ENCODE data around the gene NR6A1. TPM values are rescaled to one million over a fixed set of nuclear protein-coding genes. Genes with fewer than 3 reads are reported as not detected.
A peak's percentile ranks its signal among the peaks of the same experiment; 100 is the strongest.

The NR6A1 gene
- polyA plus RNA-seq, 1 donor from 2014 or later, result 4.3 TPM

- H3K9me2 ChIP-seq (ENCODE audit: insufficient read depth, low read length), result no peaks in the 10 kb centered on the region
- H3K79me2 ChIP-seq (replicated peaks; ENCODE audit: insufficient read depth, low read length), result no peaks in the 10 kb centered on the region
- H3K4me2 ChIP-seq (ENCODE audit: low read length), result no peak overlapping the region
- TF ChIP-seq SMC3 (conservative IDR thresholded peaks at IDR 0.05; ENCODE audit: poor library complexity) (no peak), CTCF (IDR thresholded peaks at IDR 0.05; ENCODE audit: poor library complexity, severe bottlenecking) (peak; percentile 20)
- no peak overlapping the region for H3K9ac ChIP-seq (ENCODE audit: low read length)
- H3K9me3 ChIP-seq (ENCODE audit: low read length), result no peaks in the 10 kb centered on the region
- no peak overlapping the region for H3K27ac ChIP-seq (ENCODE audit: low read length)
- no peak overlapping the region for H3K4me3 ChIP-seq (ENCODE audit: low read length)
- no peaks in the 10 kb centered on the region for H3K36me3 ChIP-seq (ENCODE audit: insufficient read depth, low read length)
- H3K27me3 ChIP-seq (ENCODE audit: insufficient read depth, low read depth, low read length), result no peaks in the 10 kb centered on the region
- no peak overlapping the region for H2AFZ ChIP-seq (ENCODE audit: low read depth, low read length)
- no peaks in the 10 kb centered on the region for H3F3A ChIP-seq (ENCODE audit: insufficient read depth, low read length, poor library complexity, severe bottlenecking)
- no peaks in the 10 kb centered on the region for H4K20me1 ChIP-seq (ENCODE audit: insufficient read depth)
Observed at GRCh38 chr9:124480621-124480981, 290.5 kb downstream of the NR6A1 start.

DNA sequence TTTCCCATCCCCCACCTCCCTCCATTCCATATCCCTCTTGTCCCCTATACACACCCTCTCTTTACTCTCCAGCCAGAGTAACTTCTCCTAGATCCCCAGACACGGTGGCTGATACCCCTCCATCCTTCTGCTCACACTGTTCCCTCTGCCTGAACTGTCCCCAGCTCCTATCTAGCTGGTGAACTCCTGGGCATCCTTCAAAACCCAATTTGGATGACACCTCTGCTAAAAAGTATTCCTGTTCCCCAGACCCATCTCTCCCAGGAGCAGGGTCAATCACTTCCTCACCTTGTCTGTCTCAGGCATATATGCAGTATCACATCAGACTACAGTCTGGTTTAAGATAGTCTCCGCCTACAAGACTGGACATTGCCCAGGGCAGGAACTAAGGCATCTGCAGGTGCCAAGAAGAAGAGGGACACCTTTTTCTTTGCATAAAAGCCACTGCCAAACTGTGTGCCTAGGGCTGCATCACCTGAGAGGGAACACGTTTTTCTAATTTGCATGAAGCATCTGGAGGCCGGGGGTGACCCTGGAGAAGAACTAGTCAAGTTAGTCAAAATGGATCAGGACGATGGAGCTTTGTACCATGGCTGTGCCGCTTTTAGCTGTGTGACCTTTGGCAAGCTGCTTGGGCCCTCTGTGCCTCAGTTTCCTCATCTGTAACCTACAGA is 291.0 kb downstream of the NR6A1 start:
- H2AFZ ChIP-seq (ENCODE audit: low read depth, low read length), result no peak overlapping the region
- H3K9ac ChIP-seq (ENCODE audit: low read length), result no peak overlapping the region
- H3K4me2 ChIP-seq (ENCODE audit: low read length), result no peak overlapping the region
- no peak overlapping the region for H3K4me3 ChIP-seq (ENCODE audit: low read length)
- H3K79me2 ChIP-seq (replicated peaks; ENCODE audit: insufficient read depth, low read length), result no peaks in the 10 kb centered on the region
- no peaks in the 10 kb centered on the region for H3K9me2 ChIP-seq (ENCODE audit: insufficient read depth, low read length)
- H3K9me3 ChIP-seq (ENCODE audit: low read length), result no peaks in the 10 kb centered on the region
- TF ChIP-seq EP300 (conservative IDR thresholded peaks at IDR 0.05; ENCODE audit: poor library complexity, severe bottlenecking) (no peak), EZH2 (IDR thresholded peaks at IDR 0.05; ENCODE audit: borderline replicate concordance, insufficient read depth, low read length, poor library complexity, severe bottlenecking) (no peak), REST (IDR thresholded peaks at IDR 0.05; ENCODE audit: borderline replicate concordance) (no peak), MXI1 (conservative IDR thresholded peaks at IDR 0.05; ENCODE audit: poor library complexity, severe bottlenecking) (no peak), POLR2AphosphoS5 (IDR thresholded peaks at IDR 0.05) (no peak), TAF1 (IDR thresholded peaks at IDR 0.05; ENCODE audit: low read depth) (no peak), SMC3 (conservative IDR thresholded peaks at IDR 0.05; ENCODE audit: poor library complexity) (no peak)
- no peaks in the 10 kb centered on the region for H3F3A ChIP-seq (ENCODE audit: insufficient read depth, low read length, poor library complexity, severe bottlenecking)
- H4K20me1 ChIP-seq (ENCODE audit: insufficient read depth), result no peaks in the 10 kb centered on the region
- H3K27me3 ChIP-seq (ENCODE audit: insufficient read depth, low read depth, low read length), result no peaks in the 10 kb centered on the region
- no peak overlapping the region for H3K27ac ChIP-seq (ENCODE audit: low read length)
- H3K36me3 ChIP-seq (ENCODE audit: insufficient read depth, low read length), result no peaks in the 10 kb centered on the region

DNA sequence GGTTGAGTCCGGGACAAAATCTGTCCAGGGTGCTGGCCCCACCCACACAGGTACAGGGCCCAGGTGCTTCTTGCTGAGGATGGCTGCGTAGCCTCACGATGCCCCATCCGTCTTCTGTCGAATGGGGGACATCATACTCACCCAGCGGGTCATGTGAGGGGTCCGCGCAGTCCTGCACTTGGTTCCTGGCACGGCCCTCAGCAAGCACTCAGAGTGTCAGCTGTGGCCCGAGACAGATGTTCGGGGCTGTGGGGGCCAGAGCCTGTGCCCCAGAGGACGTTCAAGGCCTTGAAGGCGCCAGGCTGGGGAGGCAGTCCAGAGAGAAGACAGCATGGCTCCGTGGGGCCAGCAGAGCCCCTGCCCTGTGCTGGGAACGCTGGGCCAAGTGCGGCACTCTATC is 291.7 kb downstream of the NR6A1 start:
- H3K36me3 ChIP-seq (ENCODE audit: insufficient read depth, low read length), result no peaks in the 10 kb centered on the region
- no peaks in the 10 kb centered on the region for H4K20me1 ChIP-seq (ENCODE audit: insufficient read depth)
- H3K9ac ChIP-seq (ENCODE audit: low read length), result no peak overlapping the region
- no peaks in the 10 kb centered on the region for H3K9me2 ChIP-seq (ENCODE audit: insufficient read depth, low read length)
- TF ChIP-seq POLR2AphosphoS5 (IDR thresholded peaks at IDR 0.05) (no peak), TAF1 (IDR thresholded peaks at IDR 0.05; ENCODE audit: low read depth) (no peak), RAD21 (conservative IDR thresholded peaks at IDR 0.05) (no peak), EZH2 (IDR thresholded peaks at IDR 0.05; ENCODE audit: borderline replicate concordance, insufficient read depth, low read length, poor library complexity, severe bottlenecking) (no peak), REST (IDR thresholded peaks at IDR 0.05; ENCODE audit: borderline replicate concordance) (no peak)
- H3F3A ChIP-seq (ENCODE audit: insufficient read depth, low read length, poor library complexity, severe bottlenecking), result no peaks in the 10 kb centered on the region
- no peak overlapping the region for H3K4me3 ChIP-seq (ENCODE audit: low read length)
- no peak overlapping the region for H3K4me2 ChIP-seq (ENCODE audit: low read length)
- H3K9me3 ChIP-seq (ENCODE audit: low read length), result no peaks in the 10 kb centered on the region
- no peaks in the 10 kb centered on the region for H3K27me3 ChIP-seq (ENCODE audit: insufficient read depth, low read depth, low read length)
- no peak overlapping the region for H3K27ac ChIP-seq (ENCODE audit: low read length)
- H3K79me2 ChIP-seq (replicated peaks; ENCODE audit: insufficient read depth, low read length), result no peaks in the 10 kb centered on the region
- no peak overlapping the region for H2AFZ ChIP-seq (ENCODE audit: low read depth, low read length)
